Neural progenitor cell (in vitro differentiated cells): Measurements from ENCODE around the gene CCNK. TPM values are rescaled to one million over a fixed set of nuclear protein-coding genes. Genes with fewer than 3 reads are reported as not detected.

Source experiments
- DNase-seq: peaks from one replicate; pipeline ENCODE4 v3.0.0-alpha.2; 2016; ENCODE audit warnings: low spot score
- H2AFZ ChIP-seq: fragments of 200-600 bp; sonication (generic); replicated peaks from 2 replicates; pipeline ENCODE4 v1.6.1; 2016; ENCODE audit warnings: antibody characterized with exemption
- H3F3A ChIP-seq: fragments of 200-600 bp; sonication (generic); 2 replicates; pipeline ENCODE4 v1.6.1; 2016; ENCODE audit warnings: antibody characterized with exemption, low read depth
- H3K27ac ChIP-seq: fragments of 200-600 bp; sonication (generic); 2 replicates; pipeline ENCODE4 v1.5.1; 2016; ENCODE audit warnings: mild to moderate bottlenecking
- H3K27me3 ChIP-seq: fragments of 200-600 bp; sonication (generic); 2 replicates; pipeline ENCODE4 v1.6.1; 2016; ENCODE audit warnings: mild to moderate bottlenecking, moderate library complexity
- H3K36me3 ChIP-seq: fragments of 200-600 bp; sonication (generic); 2 replicates; pipeline ENCODE4 v1.5.1; 2016
- H3K4me1 ChIP-seq: fragments of 200-600 bp; sonication (generic); 2 replicates; pipeline ENCODE4 v1.6.1; 2016; ENCODE audit warnings: mixed run types
- H3K4me2 ChIP-seq: fragments of 200-600 bp; sonication (generic); 2 replicates; pipeline ENCODE4 v1.6.1; 2016
- H3K4me3 ChIP-seq: fragments of 200-600 bp; sonication (generic); 2 replicates; pipeline ENCODE4 v1.5.1; 2016
- H3K79me2 ChIP-seq: fragments of 200-600 bp; sonication (generic); 2 replicates; pipeline ENCODE4 v1.6.1; 2016; ENCODE audit warnings: low read depth
- H3K9ac ChIP-seq: fragments of 200-600 bp; sonication (generic); 2 replicates; pipeline ENCODE4 v1.6.1; 2016
- H3K9me3 ChIP-seq: fragments of 200-600 bp; sonication (generic); 2 replicates; pipeline ENCODE4 v1.5.1; 2016; ENCODE audit warnings: low read depth
- H4K20me1 ChIP-seq: fragments of 200-600 bp; sonication (generic); 2 replicates; pipeline ENCODE4 v1.6.1; 2016; ENCODE audit warnings: low read depth
- H3K27ac Mint-ChIP-seq: 3 replicates; pipeline ENCODE4 v1.8.0; 2021; ENCODE audit warnings: mixed read lengths
- H3K27me3 Mint-ChIP-seq: 2 replicates; pipeline ENCODE4 v1.8.0; 2022; ENCODE audit warnings: low read depth, mild to moderate bottlenecking, inconsistent platforms, moderate library complexity, mixed read lengths; ENCODE audit not compliant: insufficient read depth
- H3K36me3 Mint-ChIP-seq: 3 replicates; pipeline ENCODE4 v1.8.0; 2021; ENCODE audit warnings: mixed read lengths
- H3K4me1 Mint-ChIP-seq: 3 replicates; pipeline ENCODE4 v1.8.0; 2021; ENCODE audit warnings: mixed read lengths
- H3K4me3 Mint-ChIP-seq: 3 replicates; pipeline ENCODE4 v1.8.0; 2021; ENCODE audit warnings: mild to moderate bottlenecking, moderate library complexity, mixed read lengths
- H3K9me3 Mint-ChIP-seq: 3 replicates; pipeline ENCODE4 v1.8.0; 2020; ENCODE audit warnings: mixed read lengths
- EZH2 ChIP-seq: fragments of 200-600 bp; sonication (generic); IDR thresholded peaks from 2 replicates; pipeline ENCODE4 v1.6.1; 2017; ENCODE audit warnings: antibody characterized with exemption, mild to moderate bottlenecking, moderate library complexity
- EZH2phosphoT487 ChIP-seq: fragments of 200-600 bp; sonication (generic); IDR thresholded peaks from 2 replicates; pipeline ENCODE4 v1.6.1; 2017; ENCODE audit warnings: antibody characterized with exemption
- total RNA-seq: library from RNA; depleted of rRNA; stranded (reverse); fragments of >200 nt; gene quantifications from 2 replicates; pipeline ENCODE4 v1.2.3, GENCODE V29; 2015; ENCODE audit warnings: low replicate concordance
- TF ChIP-seq, protein P1 (sequence below): fragments of 200-600 bp; sonication (generic); IDR thresholded peaks from 2 replicates; pipeline ENCODE4 v1.5.1; 2017; ENCODE audit warnings: antibody characterized with exemption, mild to moderate bottlenecking

Gene CCNK
- total RNA-seq, 1 donor from 2014 or later, result 19.0 TPM

DNA sequence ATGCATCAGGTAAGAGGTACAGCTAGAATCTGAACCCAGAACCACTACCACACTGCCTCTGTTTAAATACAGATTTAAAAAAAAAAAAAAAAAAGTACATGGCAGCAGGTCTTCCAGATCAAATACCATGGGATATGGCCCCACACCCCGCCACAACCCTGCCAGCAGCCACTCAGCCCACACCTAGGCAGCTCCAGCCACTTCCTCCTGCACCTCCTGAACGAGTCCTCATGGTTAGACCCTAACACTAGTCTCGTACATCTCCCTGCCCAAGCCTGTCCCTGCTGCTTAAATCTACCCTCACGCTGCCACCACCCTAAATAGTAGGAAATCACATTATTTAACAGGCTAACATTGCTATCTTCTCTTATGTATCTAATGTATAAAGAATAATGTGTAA is 13.1 kb upstream of the CCNK start:
- H3K79me2 ChIP-seq, result peaks cover 85% of the 10 kb centered on the region
- no peak for DNase-seq
- peaks cover 21% of the 10 kb centered on the region for H3K4me1 Mint-ChIP-seq
- no peak overlapping the region for H3K4me3 Mint-ChIP-seq
- H3K4me3 ChIP-seq, result no peak overlapping the region
- TF ChIP-seq EZH2phosphoT487 (no peak), EZH2 (no peak)
- TF ChIP-seq, protein P1, sequence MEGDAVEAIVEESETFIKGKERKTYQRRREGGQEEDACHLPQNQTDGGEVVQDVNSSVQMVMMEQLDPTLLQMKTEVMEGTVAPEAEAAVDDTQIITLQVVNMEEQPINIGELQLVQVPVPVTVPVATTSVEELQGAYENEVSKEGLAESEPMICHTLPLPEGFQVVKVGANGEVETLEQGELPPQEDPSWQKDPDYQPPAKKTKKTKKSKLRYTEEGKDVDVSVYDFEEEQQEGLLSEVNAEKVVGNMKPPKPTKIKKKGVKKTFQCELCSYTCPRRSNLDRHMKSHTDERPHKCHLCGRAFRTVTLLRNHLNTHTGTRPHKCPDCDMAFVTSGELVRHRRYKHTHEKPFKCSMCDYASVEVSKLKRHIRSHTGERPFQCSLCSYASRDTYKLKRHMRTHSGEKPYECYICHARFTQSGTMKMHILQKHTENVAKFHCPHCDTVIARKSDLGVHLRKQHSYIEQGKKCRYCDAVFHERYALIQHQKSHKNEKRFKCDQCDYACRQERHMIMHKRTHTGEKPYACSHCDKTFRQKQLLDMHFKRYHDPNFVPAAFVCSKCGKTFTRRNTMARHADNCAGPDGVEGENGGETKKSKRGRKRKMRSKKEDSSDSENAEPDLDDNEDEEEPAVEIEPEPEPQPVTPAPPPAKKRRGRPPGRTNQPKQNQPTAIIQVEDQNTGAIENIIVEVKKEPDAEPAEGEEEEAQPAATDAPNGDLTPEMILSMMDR, result no peak
- H3F3A ChIP-seq, result no peaks in the 10 kb centered on the region
- no peaks in the 10 kb centered on the region for H3K4me1 ChIP-seq
- peaks cover 5% of the 10 kb centered on the region for H3K36me3 Mint-ChIP-seq
- H3K27ac ChIP-seq, result no peak overlapping the region
- H3K9ac ChIP-seq, result no peak overlapping the region
- no peak overlapping the region for H3K27ac Mint-ChIP-seq
- peaks cover 82% of the 10 kb centered on the region for H4K20me1 ChIP-seq
- H3K9me3 Mint-ChIP-seq, result no peaks in the 10 kb centered on the region
- H3K36me3 ChIP-seq, result no peaks in the 10 kb centered on the region
- no peaks in the 10 kb centered on the region for H3K27me3 Mint-ChIP-seq
- no peak overlapping the region for H3K4me2 ChIP-seq
- no peak overlapping the region for H2AFZ ChIP-seq
- H3K27me3 ChIP-seq, result no peaks in the 10 kb centered on the region
- H3K9me3 ChIP-seq, result no peaks in the 10 kb centered on the region

GRCh38 chr14:99468836-99469592 is 12.2 kb upstream of the CCNK start:
- Histone ChIP-seq H3K9ac (no peak overlapping the region), H3K27me3 (no peaks in the 10 kb centered on the region), H4K20me1 (peaks cover 82% of the 10 kb centered on the region), H3K79me2 (peaks cover 91% of the 10 kb centered on the region), H3K27ac (no peak overlapping the region), H3K4me2 (no peak overlapping the region), H3K4me1 (no peaks in the 10 kb centered on the region), H2AFZ (no peak overlapping the region), H3K9me3 (no peaks in the 10 kb centered on the region), H3K4me3 (no peak overlapping the region), H3K36me3 (no peaks in the 10 kb centered on the region), H3F3A (no peaks in the 10 kb centered on the region)
- peaks cover 19% of the 10 kb centered on the region for H3K4me1 Mint-ChIP-seq
- H3K4me3 Mint-ChIP-seq, result no peak overlapping the region
- TF ChIP-seq EZH2phosphoT487 (no peak), EZH2 (no peak)
- TF ChIP-seq, protein P1, result no peak
- H3K36me3 Mint-ChIP-seq, result no peaks in the 10 kb centered on the region
- DNase-seq, result no peak
- H3K27me3 Mint-ChIP-seq, result no peaks in the 10 kb centered on the region
- no peaks in the 10 kb centered on the region for H3K9me3 Mint-ChIP-seq
- H3K27ac Mint-ChIP-seq, result no peak overlapping the region

- H3K4me3 ChIP-seq, result no peak overlapping the region
- no peaks in the 10 kb centered on the region for H3K9me3 Mint-ChIP-seq
- H3K9ac ChIP-seq, result no peak overlapping the region
- H3K36me3 Mint-ChIP-seq, result no peaks in the 10 kb centered on the region
- no peak overlapping the region for H2AFZ ChIP-seq
- H3K4me2 ChIP-seq, result no peak overlapping the region
- H3K36me3 ChIP-seq, result no peaks in the 10 kb centered on the region
- TF ChIP-seq EZH2phosphoT487 (no peak), EZH2 (no peak)
- TF ChIP-seq, protein P1, result no peak
- no peaks in the 10 kb centered on the region for H3K9me3 ChIP-seq
- no peaks in the 10 kb centered on the region for H3K27me3 Mint-ChIP-seq
- H3K4me1 ChIP-seq, result no peaks in the 10 kb centered on the region
- H3F3A ChIP-seq, result no peaks in the 10 kb centered on the region
- no peaks in the 10 kb centered on the region for H3K27me3 ChIP-seq
- peaks cover 19% of the 10 kb centered on the region for H3K4me1 Mint-ChIP-seq
- no peak overlapping the region for H3K4me3 Mint-ChIP-seq
- DNase-seq, result no peak
- no peak overlapping the region for H3K27ac ChIP-seq
- H4K20me1 ChIP-seq, result peaks cover 96% of the 10 kb centered on the region
- peaks cover 100% of the 10 kb centered on the region for H3K79me2 ChIP-seq
- H3K27ac Mint-ChIP-seq, result no peak overlapping the region
Observed at GRCh38 chr14:99471731-99472130, 9.5 kb upstream of the CCNK start.
